Testis (tissue), 2 donors: ENCODE data around the gene IRAK1.

Experiments
- POLR2A ChIP-seq: fragments of 450-650 bp; IDR thresholded peaks from one replicate; pipeline ENCODE4 v1.6.1; 2017; ENCODE audit warnings: antibody characterized with exemption, mild to moderate bottlenecking, moderate library complexity
- TF ChIP-seq, protein P1 (sequence below), 3 experiments: fragments of 450-650 bp in 2 of 3; fragments of 200-600 bp in 1 of 3; sonication (generic) in 1 of 3; IDR thresholded peaks; one replicate each; pipeline ENCODE4 v1.5.1; 2016 to 2019; ENCODE audit warnings: antibody characterized with exemption in 3 of 3, mild to moderate bottlenecking in 2 of 3, moderate library complexity in 1 of 3

DNA sequence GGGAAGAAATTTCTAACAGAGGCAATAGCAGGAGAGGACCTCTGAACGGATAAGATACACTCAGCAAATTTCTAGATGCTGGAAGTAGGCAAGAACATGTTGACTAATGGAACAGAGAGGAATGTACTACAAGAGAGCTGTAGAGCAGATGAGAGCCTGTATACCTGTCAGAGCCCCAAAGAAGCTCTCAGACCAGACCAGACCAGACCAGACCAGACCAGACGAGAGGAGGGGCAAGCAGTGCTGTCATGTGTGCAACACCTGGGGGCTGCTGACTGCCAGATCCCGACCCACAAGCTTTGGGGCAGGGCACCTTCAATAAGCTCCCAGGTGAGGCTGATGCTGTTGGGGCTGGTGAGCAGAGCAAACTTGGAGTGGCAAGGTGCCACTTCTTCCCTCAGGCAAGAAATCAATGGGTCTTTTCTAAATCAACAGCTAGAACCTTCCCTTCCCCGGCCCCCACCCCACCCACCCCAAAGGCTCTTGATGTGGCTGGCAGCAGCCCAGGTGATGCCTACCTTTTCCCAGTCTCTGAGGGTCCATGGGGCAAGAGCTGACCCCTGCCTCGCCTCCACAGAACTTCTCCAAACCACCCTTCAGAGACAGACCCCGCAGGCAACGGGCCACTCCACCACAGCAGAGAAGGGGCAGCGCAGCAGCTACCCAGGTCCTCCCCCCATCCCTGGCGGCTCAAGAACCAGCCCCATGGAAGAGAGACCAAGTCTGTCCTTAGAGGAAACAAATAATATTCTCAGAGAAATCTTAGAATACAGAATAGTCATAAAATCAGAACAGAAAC, 45.1 kb upstream of the IRAK1 start:
- TF ChIP-seq POLR2A, result no peak
- TF ChIP-seq, protein P1, sequence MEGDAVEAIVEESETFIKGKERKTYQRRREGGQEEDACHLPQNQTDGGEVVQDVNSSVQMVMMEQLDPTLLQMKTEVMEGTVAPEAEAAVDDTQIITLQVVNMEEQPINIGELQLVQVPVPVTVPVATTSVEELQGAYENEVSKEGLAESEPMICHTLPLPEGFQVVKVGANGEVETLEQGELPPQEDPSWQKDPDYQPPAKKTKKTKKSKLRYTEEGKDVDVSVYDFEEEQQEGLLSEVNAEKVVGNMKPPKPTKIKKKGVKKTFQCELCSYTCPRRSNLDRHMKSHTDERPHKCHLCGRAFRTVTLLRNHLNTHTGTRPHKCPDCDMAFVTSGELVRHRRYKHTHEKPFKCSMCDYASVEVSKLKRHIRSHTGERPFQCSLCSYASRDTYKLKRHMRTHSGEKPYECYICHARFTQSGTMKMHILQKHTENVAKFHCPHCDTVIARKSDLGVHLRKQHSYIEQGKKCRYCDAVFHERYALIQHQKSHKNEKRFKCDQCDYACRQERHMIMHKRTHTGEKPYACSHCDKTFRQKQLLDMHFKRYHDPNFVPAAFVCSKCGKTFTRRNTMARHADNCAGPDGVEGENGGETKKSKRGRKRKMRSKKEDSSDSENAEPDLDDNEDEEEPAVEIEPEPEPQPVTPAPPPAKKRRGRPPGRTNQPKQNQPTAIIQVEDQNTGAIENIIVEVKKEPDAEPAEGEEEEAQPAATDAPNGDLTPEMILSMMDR (IDR thresholded peaks at IDR 0.05), result no peak
